Activated CD8-positive, alpha-beta memory T cell treated with anti-CD3 and anti-CD28 coated beads, Interleukin-2, amount 50 U/mL, for 48 hours (primary cell): ENCODE data around the gene RAB26.
A peak's percentile ranks its signal among the peaks of the same experiment; 100 is the strongest.
"Not testable (repeated sequence)": the region's sequence is repeated elsewhere in the genome, so short reads cannot be mapped to it uniquely, and the experiment has no call there.

ENCODE experiments used
- DNase-seq: peaks from one replicate; pipeline ENCODE4 v3.0.0-alpha.2; 2020

Gene RAB26

DNA sequence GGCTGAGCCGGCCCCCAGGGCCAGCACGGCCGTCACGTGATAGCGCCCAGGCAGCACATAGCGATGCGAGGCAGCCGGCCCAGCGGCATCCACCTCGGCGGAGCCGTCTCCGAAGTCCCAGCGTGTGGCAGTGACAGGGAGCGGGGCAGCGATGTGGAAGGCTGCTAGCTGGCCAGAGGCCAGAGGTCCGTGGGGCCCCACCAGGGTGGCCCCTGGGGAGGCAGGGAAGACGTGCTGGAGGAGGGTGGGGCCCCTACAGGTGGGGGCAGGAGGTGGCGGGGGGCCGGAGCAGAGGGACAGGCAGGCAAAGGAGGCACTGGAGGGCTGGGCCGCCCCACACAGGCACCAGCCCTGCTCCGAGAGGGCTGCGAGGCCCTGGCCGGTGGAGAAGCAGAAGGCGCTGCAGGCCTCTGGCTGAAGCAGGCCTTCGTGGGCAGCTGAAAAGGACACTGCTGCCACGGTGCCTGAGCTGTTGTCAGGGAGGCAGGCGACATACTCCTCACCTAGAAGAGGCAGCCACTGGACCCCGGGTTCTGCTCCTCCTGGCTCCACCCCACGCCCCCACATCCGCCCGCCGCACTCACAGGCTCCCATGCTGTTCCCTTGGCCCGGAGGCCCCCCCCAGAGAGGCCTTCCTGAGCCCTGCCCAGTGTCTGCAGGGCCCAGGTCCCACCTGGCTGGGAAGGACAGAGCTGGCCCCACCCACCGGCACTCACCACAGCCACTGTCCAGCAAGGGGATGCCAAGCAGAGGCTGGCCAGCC, 30.3 kb upstream of the RAB26 start:
- DNase-seq = not testable (repeated sequence)

DNA sequence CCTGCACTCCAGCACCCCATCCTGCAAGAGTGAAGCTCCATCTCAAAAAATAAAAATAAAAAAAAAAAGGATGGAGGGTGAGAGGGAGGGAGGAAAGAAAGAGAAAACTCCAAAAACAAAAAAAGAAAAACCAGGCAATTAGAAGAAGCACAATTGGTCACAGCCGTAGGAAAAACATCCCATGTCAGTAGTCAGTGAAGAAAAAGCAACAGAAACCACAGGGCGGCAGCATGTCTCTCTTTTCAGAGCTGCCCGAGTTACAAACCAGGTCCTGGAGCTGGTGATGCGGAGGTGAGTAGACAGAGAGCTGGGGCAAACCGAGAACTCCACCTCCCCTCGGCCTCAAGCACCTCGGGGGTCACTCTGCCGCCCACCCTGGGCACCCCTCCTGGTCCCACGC, 27.1 kb upstream of the RAB26 start:
- DNase-seq = not testable (repeated sequence)

DNA sequence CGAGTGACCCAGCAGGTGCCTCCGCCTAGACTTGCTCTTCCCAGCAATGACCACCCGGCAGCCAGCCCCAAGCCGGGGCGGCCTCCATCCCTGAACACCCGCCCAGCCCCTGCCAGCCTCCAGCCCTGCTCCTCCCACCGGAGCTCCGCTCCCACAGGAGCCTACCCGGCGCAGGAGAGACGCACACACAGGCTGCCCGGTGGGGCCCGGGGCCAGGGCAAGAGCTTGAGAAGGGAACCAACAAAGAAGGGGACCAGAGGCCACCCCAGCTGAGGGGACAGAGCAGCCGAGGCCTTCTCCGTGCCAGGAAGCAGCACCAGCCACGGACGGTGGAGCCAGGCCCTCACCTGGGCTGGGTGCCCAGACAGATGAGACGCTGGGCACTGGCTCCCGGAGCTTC, 26.6 kb upstream of the RAB26 start:
- no peak for DNase-seq

DNA sequence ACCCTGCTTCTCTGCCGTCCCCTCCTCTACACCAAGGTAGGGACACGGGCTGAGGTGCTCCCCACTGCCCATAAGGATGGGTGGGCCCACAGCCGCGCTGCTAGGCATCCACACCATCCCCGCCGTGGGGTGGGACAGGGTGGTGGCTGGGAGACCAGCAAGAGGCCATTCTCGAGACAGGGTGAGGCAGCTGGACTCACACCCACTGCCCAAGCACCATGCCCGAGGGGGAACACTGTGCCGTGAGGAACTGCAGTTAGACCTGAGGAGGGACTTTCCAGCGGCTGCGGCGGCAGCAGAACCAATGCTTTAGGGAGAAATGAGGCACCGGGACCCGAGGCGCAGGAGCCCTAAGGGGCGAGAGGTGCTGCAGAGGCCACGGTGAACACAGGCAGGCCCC, 26.0 kb upstream of the RAB26 start:
- no peak for DNase-seq

DNA sequence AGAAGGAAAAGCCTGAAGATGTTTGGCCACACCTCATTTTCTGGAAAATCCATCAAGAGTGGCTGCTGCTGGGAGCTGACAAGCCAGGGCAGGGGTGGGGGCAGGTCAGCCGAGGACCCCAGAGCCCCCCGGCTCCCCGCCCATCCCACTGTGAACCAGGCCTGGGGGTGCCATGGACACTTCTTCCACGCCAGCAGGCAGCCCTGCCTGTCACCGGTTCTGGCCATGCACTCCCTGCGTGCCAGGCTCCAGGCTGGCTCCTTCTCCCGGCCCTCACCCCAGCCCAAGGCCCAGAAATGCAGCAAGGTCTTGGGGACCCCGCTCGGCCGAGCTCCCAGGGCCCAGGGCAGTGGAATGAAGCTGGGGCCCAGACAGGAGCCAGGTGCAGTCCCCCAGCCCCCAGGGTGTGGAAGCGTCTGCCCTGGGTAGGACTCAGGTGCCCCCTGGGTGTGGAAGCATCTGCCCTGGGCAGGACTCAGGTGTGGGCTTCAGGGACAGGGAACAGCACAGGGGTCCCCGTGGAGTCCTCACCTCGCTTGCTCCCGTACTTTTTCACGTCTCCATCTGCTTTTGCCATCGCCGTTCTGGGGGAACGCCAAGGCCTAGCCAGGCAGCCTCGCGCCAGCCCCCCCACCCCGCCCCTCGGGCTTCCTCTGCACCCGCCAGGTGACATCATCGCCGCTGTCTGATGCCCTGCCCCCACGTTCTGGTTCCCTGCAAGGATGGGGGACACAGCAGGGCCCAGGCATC, 25.3 kb upstream of the RAB26 start:
- DNase-seq = not testable (repeated sequence)

DNA sequence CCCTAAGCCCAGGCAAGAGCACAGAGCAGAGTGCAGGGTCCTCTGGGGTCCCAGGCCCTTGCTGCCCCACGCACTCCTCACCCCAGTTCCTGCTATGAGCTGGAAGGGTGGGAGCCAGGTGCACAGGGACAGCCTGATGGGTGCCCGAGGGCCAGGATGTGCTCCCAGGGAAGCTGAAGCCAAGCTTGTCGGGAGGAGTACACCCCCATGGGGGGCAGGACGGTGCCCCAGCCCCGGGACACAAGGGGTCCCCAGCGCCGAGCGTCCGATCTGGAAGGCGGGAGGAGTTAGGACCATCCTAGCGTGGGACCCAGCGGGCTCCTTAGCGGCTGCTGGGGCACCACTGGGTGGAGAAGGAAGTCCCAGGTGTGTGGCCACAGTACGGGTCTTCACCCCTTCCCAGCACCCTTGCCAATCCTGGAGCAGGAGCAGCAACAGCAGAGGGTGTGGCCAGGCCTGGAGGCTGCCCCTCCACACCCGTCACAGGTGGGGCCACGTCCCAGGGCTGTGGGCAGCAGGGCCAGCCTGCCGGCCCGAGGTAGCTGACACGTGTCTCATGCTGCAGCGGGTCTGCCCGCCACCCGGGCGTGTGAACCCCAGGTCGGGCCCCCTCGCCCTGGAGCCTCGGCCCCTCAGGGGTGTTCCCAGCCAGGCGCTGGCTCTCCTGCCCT, 24.6 kb upstream of the RAB26 start:
- DNase-seq = not testable (repeated sequence)

DNA sequence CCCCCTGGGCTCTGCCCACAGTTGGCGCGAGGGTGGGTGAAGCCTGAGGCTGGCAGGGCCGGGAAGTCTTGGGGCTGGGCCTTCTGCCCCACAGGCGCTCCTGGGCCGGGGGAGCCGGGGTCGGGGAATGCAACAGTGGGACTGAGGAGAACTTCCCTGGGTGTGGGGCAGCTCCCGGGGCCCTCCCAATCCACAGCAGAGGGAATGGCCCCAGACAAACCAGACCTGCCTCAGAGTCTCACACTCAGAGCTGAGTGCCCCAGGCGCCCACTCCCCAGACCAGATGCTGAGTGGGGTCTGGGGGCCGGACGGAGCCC, 24.1 kb upstream of the RAB26 start:
- DNase-seq = not testable (repeated sequence)

DNA sequence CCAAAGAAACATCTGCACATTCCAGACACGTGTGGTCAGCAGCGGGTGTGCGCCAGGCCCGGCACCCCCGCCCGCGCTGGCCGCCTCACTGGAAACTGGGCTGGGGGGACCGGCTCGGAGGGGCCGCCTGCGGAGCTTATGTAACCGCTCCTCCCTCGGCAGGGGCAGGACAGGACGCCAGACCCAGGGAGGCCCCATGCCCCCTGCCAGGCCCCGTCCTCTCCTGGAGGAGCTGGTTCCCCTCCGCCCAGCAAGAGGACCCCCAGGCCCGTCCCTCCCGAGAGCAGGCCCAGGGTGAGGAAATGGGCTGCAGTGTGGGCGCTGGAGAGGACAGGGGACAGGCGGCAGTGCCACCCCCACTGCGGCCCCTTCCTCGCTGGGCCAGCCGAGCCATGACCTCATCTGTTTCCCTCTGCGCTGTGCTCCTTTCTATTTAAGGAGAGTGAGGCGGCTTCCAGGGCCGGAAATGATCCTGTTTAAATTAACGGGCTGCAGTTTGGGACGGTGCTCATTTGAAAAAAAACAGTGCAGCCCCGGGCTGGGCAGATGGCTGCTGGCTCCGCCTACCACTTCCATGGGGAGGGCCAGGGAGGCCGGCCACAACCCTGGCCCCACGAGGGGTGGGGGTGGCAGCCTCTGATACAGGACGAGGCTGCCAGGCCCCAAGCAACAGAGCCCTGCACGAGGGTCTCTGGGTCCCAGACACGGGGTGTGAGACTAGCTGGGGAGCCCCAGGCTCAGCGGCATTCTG, 23.6 kb upstream of the RAB26 start:
- not testable (repeated sequence) for DNase-seq

DNA sequence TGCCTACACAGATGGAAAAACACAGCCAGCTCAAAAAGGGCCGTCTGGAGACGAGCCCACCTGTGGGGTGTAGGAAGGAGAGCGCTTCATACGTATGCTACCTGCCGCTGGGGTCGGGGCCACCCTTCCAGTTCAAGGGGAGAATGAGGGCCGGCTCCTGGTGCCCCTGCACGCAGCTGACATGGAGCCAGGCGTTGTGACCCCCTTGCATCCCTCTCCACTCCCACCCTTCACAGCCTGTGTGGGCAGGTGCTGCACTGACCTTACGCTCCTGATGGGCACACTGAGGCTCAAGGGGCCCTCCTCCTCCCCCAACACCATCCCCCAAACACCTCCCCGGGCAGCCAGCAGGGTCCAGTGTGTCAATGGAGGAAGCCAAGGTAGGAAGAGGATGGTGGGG, 22.8 kb upstream of the RAB26 start:
- not testable (repeated sequence) for DNase-seq

DNA sequence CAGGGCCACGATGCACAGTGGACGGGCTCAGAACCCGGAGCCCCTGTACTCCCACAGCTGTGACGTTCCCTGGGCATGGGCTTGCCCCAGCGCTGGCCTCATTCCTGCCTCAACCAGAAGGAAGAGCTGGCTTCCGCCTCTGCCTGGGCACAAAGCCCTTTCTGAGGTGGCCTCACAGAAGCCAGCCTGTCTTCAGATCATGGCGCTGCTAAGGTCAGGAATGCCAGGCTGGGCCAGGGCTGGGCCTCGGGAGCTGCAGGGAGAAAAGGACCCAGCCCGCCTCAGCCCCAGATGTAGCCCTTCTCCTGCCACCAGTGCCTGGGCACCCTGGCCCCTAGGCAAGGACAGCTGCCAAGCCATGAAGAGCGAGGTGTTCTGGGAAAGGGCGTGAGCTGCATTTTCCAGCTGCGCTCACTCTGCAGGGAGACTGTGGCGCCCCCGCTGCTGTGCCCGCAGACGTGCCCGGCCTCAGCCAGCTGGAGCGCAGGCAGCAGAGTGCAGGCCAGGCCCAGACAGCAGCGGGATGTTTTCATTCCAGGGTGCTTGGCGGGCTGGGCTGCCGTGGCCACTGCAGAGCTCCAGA, 22.2 kb upstream of the RAB26 start:
- DNase-seq = not testable (repeated sequence)

DNA sequence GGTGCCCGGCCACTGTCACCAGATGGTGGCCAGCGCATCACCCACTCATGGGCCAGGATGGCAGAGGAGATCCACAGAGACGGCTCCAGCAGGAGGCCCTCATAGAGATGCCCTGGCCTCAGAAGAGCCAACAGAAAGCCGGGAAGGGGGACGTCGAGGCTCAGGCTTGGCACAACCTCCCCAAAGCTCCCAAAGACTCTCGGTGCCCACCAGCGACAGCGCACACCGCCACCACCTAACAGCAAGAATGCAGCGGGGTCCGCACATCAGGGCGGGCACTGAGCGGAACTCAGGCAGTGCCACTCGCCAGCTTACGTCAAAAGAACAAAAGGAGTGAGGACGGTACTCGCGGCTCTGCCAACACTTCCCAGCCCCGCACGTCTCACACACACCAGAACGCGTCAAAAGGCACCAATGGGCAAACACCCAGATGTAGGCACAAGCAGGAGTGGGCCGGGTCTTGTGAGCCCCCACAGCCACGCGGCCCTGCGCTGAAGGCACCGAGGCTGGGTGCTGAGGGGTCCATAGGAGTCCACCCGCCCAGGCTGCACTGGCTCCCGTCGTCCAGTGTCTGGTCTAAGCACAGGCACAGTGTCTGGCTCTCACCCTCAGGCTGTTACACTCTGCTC, 21.4 kb upstream of the RAB26 start:
- DNase-seq = not testable (repeated sequence)

DNA sequence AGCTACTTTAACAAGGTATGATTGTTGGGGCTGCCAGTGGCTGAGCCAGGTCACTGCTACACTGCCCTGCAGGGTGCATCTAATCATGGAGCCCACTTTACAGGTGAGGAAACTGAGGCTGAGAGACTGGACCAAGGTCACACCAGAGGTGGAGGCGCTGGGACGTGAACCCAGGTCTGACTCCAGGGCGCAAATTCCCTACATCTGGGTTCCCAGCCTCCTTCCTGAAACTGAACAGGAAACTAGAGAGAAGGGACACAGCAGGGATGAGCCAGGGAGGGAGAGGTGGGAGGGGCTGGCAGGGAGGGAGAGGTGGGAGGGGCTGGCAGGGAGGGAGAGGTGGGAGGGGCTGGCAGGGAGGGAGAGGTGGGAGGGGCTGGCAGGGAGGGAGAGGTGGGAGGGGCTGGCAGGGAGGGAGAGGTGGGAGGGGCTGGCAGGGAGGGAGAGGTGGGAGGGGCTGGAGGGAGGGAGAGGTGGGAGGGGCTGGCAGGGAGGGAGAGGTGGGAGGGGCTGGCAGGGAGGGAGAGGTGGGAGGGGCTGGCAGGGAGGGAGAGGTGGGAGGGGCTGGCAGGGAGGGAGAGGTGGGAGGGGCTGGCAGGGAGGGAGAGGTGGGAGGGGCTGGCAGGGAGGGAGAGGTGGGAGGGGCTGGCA, 20.7 kb upstream of the RAB26 start:
- DNase-seq = not testable (repeated sequence)

DNA sequence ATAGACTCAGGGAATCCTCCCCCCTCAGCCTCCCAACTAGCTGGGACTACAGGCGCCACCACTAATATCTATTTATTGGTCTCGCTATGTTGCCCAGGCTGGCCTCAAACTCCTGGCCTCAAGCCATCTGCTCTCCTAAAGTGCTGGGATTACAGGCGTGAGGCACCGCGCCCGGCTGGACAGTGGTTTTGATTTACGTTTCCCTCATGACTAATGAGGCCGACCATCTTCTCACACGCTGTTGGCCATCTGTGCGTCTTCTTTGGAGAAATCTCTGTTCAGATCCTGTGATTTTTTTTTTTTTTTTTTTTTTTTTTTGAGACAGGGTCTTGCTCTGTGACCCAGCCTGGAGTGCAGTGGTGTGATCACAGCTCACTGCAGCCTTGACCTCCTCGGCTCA, 19.2 kb upstream of the RAB26 start:
- not testable (repeated sequence) for DNase-seq

DNA sequence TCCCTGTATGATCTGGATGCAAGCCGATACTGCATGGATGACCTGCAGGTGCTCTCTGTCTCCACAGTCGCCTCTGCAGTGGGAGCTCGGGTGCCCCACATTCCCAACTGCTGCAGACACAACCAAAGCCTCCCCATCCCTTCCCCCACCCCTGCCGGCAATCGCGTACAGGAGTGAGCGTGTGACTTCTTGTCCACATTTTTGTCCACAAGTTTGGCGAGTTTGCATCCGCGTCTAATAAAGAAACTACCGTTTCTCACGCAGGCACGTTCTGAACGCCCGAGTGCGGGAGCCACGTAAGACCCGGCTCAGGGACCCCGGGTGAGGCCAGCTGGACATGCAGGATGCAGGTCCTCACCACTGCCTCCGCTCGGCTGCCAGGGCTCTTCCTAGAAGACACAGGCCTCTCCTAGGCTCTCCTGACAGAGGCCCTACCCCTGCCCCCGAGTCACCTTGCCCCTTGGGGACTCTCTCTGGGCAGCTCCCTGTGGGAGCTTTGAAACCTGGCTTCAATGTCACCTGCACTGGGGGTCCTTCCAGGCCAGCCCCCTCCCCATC, 18.5 kb upstream of the RAB26 start:
- DNase-seq = not testable (repeated sequence)

DNA sequence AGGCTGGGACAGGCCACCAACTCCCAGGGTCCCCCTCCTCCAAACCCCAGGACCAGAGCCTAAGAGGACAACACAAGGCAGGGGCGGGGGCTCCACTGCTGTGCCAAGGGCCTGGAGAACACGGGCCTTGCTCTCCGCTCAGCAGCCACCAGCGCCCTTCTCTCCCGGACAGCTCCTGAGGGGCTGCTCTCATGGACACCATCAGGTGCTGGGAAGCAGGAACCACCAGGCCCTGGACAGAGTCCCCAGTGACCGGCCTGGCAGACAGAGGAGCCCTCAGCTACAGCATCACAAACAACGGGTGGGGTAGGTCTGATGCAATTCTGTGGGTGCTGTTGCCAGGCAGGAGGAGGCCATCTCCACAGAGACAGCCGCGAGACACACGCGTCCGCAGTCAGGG, 14.6 kb upstream of the RAB26 start:
- DNase-seq = not testable (repeated sequence)

DNA sequence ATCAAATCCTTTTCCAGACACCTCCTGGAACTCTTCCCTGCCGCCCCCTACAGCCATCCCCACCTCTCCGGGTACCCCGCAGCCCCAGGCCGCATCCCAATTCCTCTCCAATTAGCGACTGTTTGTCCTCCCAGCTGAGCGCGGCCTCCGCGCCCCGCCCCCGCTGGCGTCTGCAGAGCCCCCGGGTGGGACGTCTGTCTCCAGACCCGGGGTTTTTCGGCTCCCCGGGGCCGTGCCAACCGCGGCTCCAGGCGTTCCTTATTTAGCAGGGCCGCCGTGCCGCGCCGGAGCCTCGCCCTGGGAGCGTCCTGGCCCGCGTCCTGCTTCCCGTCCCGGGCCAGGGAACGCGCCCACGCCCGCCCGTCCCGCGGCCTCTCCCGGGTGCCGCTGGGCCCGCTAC, 13.4 kb upstream of the RAB26 start:
- peak; percentile 58 for DNase-seq

DNA sequence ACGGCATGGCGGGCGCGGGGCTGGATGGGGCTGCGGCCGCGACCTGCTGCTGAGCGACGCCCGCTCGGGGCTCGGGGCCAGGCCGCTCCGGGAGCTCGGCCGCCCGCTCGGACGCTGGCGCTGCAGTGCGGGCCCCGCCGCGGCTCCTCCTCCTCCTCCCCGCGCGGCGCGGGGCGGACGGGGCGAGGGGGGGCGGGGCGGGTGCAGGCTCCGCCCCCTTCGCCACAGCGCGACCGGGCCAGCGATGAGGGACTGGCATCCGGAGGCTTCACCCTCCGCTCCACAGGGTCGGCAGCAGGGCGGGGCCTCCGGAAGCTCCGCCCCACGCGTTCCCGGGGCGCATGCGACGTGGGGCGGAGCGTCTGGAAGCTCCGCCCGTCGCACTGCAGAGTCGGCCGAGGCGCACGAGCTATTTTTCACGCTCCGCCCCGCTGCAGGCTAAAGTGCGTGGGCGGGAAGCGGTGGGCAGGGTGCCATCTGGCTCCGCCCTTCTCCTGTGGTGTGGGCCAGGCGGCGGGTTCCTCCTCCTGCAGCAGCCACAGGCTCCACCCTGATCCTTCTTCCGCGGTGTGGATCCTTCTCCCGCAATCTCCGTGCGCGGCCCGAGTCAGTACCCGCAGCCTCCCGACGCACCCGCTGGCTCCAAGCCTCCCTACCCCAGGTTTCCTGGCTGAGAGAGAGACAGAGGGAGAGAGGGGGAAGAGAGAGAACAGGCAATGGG, 12.5 kb upstream of the RAB26 start, which contains the start of gene PKD1:
Gene PKD1 (minus strand): TSS at position 129 of the 721 bp plus-strand sequence. CDS start 209 bp downstream, outside the sequence.
- DNase-seq = peak; percentile 100

DNA sequence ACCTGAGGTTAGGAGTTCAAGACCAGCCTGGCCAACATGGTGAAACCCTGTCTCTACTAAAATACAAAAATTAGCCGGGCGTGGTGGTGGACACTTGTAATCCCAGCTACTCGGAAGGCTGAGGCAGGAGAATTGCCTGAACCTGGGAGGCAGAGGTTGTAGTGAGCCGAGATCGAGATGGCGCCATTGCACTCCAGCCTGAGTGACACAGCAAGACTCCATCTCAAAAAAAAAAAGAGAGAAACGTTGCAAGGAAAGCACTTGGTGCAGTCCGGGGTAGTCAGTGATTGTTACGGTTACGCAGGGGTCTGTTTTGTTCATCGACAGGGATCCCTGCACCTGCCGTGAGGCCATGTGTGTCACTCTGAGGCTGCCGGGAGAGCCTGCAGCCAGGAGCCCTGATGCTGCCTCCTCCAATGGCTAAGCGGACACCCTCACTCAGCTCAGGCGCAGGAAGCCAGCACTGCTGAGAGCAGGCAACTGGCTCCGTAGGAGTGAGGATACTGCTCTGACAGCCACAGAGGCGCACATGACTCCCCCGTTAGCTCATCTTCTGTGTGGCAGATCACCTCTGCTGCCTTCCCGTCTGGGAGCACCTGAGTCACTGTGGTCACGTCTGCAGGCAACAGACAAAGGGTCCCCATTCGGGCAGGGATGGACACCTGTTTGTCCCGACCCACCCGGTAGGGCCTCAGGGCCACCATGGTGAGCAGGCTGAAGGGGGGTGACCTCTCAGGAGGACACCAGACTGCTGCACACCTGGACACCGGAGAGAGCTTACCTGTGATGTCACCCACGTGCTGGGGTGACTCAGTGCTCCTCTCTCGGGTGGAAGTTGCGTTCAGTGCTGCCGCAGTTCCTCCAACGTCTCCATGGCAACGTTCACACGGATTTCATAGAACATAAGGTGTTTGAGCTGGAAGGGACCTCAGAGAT, 5.2 kb upstream of the RAB26 start:
- no peak for DNase-seq

DNA sequence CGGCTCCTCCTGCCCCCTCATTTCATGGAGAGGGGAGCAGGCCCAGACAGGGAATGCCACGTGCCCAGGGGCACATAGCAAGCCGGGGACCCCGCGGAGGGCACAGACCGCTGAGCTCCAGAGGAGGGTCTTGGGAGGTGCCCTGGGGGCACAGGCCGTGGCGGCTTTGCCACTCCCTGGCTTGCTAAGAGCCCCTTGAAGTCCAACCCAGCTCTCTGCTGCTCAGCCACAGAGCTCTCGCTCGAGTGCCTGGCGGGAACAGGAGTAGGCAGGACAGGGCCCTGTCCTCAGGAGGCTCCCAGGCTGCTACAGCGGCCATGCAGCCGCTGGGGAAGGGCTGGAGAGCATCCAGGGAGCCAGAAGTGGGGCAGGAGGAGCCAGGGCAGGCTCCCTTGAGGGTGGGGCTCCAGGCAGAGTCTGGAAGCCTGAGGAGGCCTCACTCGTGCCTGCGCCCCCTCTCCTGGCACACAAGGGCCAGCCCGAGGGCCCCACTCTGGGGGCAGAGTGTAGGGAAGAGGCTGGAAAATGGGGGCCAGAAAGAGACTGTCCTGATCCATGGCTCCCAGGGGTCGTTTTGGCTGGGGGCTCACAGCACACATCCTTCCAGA, 4.4 kb upstream of the RAB26 start:
- no peak for DNase-seq
